Caco-2 (cell line): Measurements from ENCODE around the gene PSMA6. TPM values are rescaled to one million over a fixed set of nuclear protein-coding genes. Genes with fewer than 3 reads are reported as not detected.

Experiments
- Bru-seq: library from RNA; stranded (reverse); fragments of 400-500 nt; gene quantifications from one replicate; lab custom pipeline; 2021; lab: Mats Ljungman, UMichigan
- BruChase-seq, 2 experiments: library from RNA; stranded (reverse); fragments of 400-500 nt; gene quantifications; one replicate each; lab custom pipeline; 2021; lab: Mats Ljungman, UMichigan
- BruUV-seq: library from RNA; stranded (reverse); fragments of 400-500 nt; replicated peaks from 2 replicates; lab custom pipeline; 2021; lab: Mats Ljungman, UMichigan
- CTCF ChIA-PET: fragments of 300-600 bp; sonication (Branson Sonifier 250); formaldehyde crosslinking; loops from one replicate; lab custom pipeline; 2022; ENCODE audit warnings: antibody characterized with exemption; lab: Charles Lee
- POLR2A ChIA-PET: fragments of 300-600 bp; sonication (Branson Sonifier 250); formaldehyde crosslinking; loops from one replicate; lab custom pipeline; 2022; ENCODE audit warnings: antibody characterized with exemption; lab: Charles Lee
- DNase-seq, 2 experiments: peaks; one replicate each; pipeline versions ENCODE4 v3.0.0 to v3.0.0-alpha.2; 2020 to 2022
- H3K27me3 ChIP-seq: replicated peaks from 2 replicates; pipeline ENCODE4 v1.6.0; 2011; ENCODE audit warnings: low read length; ENCODE audit not compliant: control insufficient read depth, insufficient read depth
- H3K36me3 ChIP-seq: 2 replicates; pipeline ENCODE4 v1.5.1; 2011; ENCODE audit warnings: low read length; ENCODE audit not compliant: control insufficient read depth, insufficient read depth
- H3K4me1 ChIP-seq: fragments of 250-450 bp; sonication (Bioruptor Pico); 2 replicates; pipeline ENCODE4 v1.5.1; 2020; ENCODE audit warnings: mild to moderate bottlenecking
- H3K4me3 ChIP-seq: 2 replicates; pipeline ENCODE4 v1.5.1; 2011; ENCODE audit warnings: low read depth, mild to moderate bottlenecking, control low read depth, low read length
- H3K9me3 ChIP-seq: fragments of 250-450 bp; sonication (Bioruptor Pico); 2 replicates; pipeline ENCODE4 v1.5.1; 2020; ENCODE audit warnings: mild to moderate bottlenecking, moderate library complexity
- H3K27ac Mint-ChIP-seq: one replicate; pipeline ENCODE4 v1.8.0; 2022; ENCODE audit warnings: mixed read lengths; ENCODE audit not compliant: unreplicated experiment
- H3K27me3 Mint-ChIP-seq: one replicate; pipeline ENCODE4 v1.8.0; 2022; ENCODE audit warnings: mixed read lengths; ENCODE audit not compliant: insufficient read depth, unreplicated experiment
- H3K36me3 Mint-ChIP-seq: one replicate; pipeline ENCODE4 v1.8.0; 2022; ENCODE audit warnings: mild to moderate bottlenecking, mixed read lengths; ENCODE audit not compliant: insufficient read depth, unreplicated experiment
- H3K4me1 Mint-ChIP-seq: one replicate; pipeline ENCODE4 v1.8.0; 2022; ENCODE audit warnings: low read depth, mixed read lengths; ENCODE audit not compliant: unreplicated experiment
- H3K4me3 Mint-ChIP-seq: one replicate; pipeline ENCODE4 v1.8.0; 2022; ENCODE audit warnings: mild to moderate bottlenecking, moderate library complexity, mixed read lengths; ENCODE audit not compliant: unreplicated experiment
- H3K9me3 Mint-ChIP-seq: one replicate; pipeline ENCODE4 v1.8.0; 2022; ENCODE audit warnings: mixed read lengths; ENCODE audit not compliant: unreplicated experiment
- CTCF ChIP-seq, 2 experiments: fragments of 200-600 bp in 1 of 2; IDR thresholded peaks; 1 replicate in 1 of 2; 2 replicates in 1 of 2; pipeline versions ENCODE4 v1.5.1 to v1.8.0; 2011 to 2022; ENCODE audit warnings: antibody characterized with exemption in 1 of 2, control low read depth in 1 of 2, inconsistent platforms in 1 of 2, low read depth in 1 of 2, low read length in 1 of 2, mild to moderate bottlenecking in 1 of 2, moderate library complexity in 1 of 2; ENCODE audit not compliant: insufficient read depth in 1 of 2, severe bottlenecking in 1 of 2, unreplicated experiment in 1 of 2
- intact Hi-C: fragments of 100-400 bp; cut with micrococcal nuclease; formaldehyde crosslinking; loops from one replicate; pipeline ENCODE4 v1.10.0; 2022; ENCODE audit not compliant: unreplicated experiment
- long read RNA-seq: library from polyadenylated mRNA; stranded (forward); transcript quantifications from one replicate; pipeline ENCODE4 v2.0.0, GENCODE V29; 2022
- total RNA-seq: library from RNA; stranded (reverse); gene quantifications from 2 replicates; pipeline ENCODE4 v1.2.3, GENCODE V29; 2022

Gene PSMA6
- 246 and 247 TPM in 2 replicates for total RNA-seq
- Bru-seq, nascent RNA, result percentile 95 among the genes with signal in this experiment
- BruChase-seq, experiment 1, labeled RNA remaining after a 2-hour chase, result percentile 98 among the genes with signal in this experiment
- percentile 99 among the genes with signal in this experiment for BruChase-seq, experiment 2, labeled RNA remaining after a 6-hour chase
- long read RNA-seq, full-length matches to known transcripts, result 459 of 473 reads
- long read RNA-seq, partial matches to known transcripts, result 2 of 473 reads
- long read RNA-seq, other reads (novel, unspliced or antisense), result 12 of 473 reads

DNA sequence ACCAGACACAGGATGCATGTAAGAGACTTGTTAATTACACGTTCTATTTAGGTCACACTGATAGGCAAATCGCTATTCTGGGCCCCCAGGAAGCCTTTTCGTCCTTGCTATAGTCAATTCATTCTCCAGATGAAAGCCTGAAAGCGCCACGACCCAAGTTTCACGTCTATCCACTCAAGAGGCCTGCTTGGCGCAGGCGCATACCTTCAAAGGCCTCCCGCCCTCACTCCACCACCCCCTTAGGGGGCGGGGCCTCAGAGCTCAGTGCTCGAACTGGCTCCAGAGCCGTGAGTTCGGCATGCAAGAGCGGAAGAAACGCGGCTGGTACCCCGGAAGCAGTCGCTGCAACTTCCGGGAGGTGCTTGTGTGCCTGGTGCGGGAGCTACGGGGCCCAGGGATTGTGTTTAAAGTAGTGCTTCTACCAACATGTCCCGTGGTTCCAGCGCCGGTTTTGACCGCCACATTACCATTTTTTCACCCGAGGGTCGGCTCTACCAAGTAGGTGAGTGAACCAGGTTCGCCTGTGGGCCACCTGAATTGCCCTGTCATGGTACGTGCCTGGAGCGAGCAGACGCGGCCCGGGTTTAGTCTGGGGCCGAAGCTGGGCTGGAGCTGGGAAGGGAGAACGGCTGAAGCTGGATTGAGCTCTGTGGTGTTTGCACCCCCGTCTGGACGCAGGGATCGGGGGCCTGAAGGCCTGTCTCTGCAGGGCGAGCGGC is at the start of gene PSMA6:
Gene PSMA6, plus strand, starts transcription at position 332 of the 719 bp plus-strand sequence. Its CDS starts 95 bp downstream, at position 427.
- H3K27me3 Mint-ChIP-seq, result no peaks in the 10 kb centered on the region
- TSS peak; percentile 65 for BruUV-seq
- CTCF ChIA-PET, result interaction anchor here (0.9 to 1.8 kb wide), 6 partner anchors 8 to 417 kb away, joined by 3 to 13 read pairs (median 5); partner anchors contain the start of genes BAZ1A and NFKBIA

DNA sequence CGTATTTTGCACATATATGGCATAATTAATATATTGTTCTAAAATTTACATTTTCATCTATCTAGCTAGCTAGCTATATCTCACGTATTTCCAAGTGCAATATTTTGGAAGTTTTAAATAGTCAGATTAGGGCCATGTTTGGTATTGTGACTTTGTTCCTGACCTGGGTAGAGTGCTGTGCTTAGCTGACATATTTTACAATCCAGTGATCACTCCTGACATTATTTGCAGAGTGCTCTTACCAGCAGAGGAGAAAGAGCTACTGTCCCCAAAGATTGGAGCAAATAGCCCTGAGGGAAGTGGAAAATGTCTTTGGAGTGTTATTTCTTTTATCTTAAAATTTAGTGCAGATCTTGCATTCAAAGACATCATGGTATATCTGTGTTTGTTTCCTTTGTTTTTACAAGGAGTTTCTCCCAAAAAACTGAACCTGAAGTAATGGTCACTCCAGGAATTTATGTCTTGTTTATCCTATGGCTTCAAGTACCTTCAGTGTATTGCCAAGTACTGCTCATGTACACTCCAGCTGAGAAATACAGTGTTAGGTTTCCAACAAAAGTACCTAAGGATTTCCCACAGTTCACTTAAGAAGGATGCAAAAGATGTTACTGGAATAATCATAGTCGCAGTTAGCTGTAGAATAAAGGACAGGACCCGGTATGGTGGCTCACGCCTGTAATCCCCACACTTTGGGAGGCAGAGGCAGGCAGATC is 49.4 kb upstream of the PSMA6 start:
- H3K27me3 ChIP-seq, result no peaks in the 10 kb centered on the region
- no peaks in the 10 kb centered on the region for H3K4me1 ChIP-seq
- Mint-ChIP-seq H3K4me1 (no peaks in the 10 kb centered on the region), H3K36me3 (peaks cover 5% of the 10 kb centered on the region), H3K27me3 (no peaks in the 10 kb centered on the region), H3K27ac (no peak overlapping the region), H3K9me3 (no peaks in the 10 kb centered on the region), H3K4me3 (no peak overlapping the region)
- no peak for TF ChIP-seq CTCF (IDR thresholded peaks at IDR 0.05; ENCODE audit: insufficient read depth in 1 of 2, low read depth in 1 of 2, low read length in 1 of 2, severe bottlenecking in 1 of 2, unreplicated experiment in 1 of 2)
- H3K36me3 ChIP-seq, result no peaks in the 10 kb centered on the region
- ChIA-PET POLR2A (interaction anchor here (0.6 kb wide), 1 partner anchor 49 kb away, joined by 3 read pairs; the partner anchor contains the start of gene PSMA6), CTCF (no interaction called here)
- no peaks in the 10 kb centered on the region for H3K9me3 ChIP-seq
- no peak overlapping the region for H3K4me3 ChIP-seq
- BruUV-seq, result no TSS peak
- intact Hi-C loops, result no loop called here
- no peak for DNase-seq

More for the DNA sequence above, at the start of gene PSMA6:
- Mint-ChIP-seq H3K9me3 (no peaks in the 10 kb centered on the region), H3K27ac (peak within 1 kb of the TSS; percentile 97), H3K4me1 (no peaks in the 10 kb centered on the region), H3K36me3 (peaks cover 16% of the 10 kb centered on the region), H3K4me3 (peak within 1 kb of the TSS; percentile 92)
- H3K27me3 ChIP-seq, result no peaks in the 10 kb centered on the region
- peak; percentile 98 to 99 for DNase-seq
- intact Hi-C loops, result loop anchor here (1.0 to 10.0 kb wide), 5 partner anchors 40 to 245 kb away; partner anchors contain the start of genes FAM177A1, NFKBIA, PPP2R3C and PRORP
- POLR2A ChIA-PET, result interaction anchor here (0.5 to 2.1 kb wide), 21 partner anchors 10 to 1169 kb away, joined by 3 to 47 read pairs (median 3); partner anchors contain the start of genes FAM177A1, NFKBIA, PPP2R3C and PRORP
- H3K4me3 ChIP-seq, result peak within 1 kb of the TSS; percentile 91
- peaks cover 8% of the 10 kb centered on the region for H3K4me1 ChIP-seq
- no peaks in the 10 kb centered on the region for H3K36me3 ChIP-seq
- TF ChIP-seq CTCF (IDR thresholded peaks at IDR 0.05; ENCODE audit: insufficient read depth in 1 of 2, low read depth in 1 of 2, low read length in 1 of 2, severe bottlenecking in 1 of 2, unreplicated experiment in 1 of 2), result no peak
- no peaks in the 10 kb centered on the region for H3K9me3 ChIP-seq

DNA sequence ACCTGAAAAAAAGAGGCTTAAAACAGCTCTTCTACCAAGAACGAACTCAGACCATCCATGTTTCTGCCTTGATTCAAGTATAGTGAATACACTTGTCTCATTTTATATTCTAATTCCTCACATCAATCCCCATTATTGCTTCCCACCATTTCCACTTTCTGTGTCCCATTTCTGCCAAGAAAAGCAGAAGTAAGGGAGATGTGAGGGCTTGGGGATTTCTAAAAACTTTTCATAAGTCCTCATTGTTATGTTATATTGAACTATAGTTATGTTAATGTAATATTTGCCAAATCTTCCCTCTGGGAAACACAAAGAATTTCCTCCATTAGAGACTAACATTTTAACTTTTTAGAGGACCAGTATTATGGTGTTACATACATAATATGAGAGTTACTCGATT is 48.2 kb upstream of the PSMA6 start:
- Histone ChIP-seq H3K9me3 (no peaks in the 10 kb centered on the region), H3K36me3 (no peaks in the 10 kb centered on the region), H3K27me3 (no peaks in the 10 kb centered on the region), H3K4me3 (no peak overlapping the region), H3K4me1 (no peaks in the 10 kb centered on the region)
- Mint-ChIP-seq H3K9me3 (no peaks in the 10 kb centered on the region), H3K4me3 (no peak overlapping the region), H3K36me3 (peaks cover 5% of the 10 kb centered on the region), H3K4me1 (no peaks in the 10 kb centered on the region), H3K27ac (no peak overlapping the region), H3K27me3 (no peaks in the 10 kb centered on the region)
- no peak for TF ChIP-seq CTCF (IDR thresholded peaks at IDR 0.05; ENCODE audit: insufficient read depth in 1 of 2, low read depth in 1 of 2, low read length in 1 of 2, severe bottlenecking in 1 of 2, unreplicated experiment in 1 of 2)
- POLR2A ChIA-PET, result no interaction called here
- CTCF ChIA-PET, result no interaction called here
- BruUV-seq, result no TSS peak
- intact Hi-C loops, result no loop called here
- DNase-seq, result no peak
